Measurements from ENCODE around the gene PGM1.

PGM1 gene

DNA sequence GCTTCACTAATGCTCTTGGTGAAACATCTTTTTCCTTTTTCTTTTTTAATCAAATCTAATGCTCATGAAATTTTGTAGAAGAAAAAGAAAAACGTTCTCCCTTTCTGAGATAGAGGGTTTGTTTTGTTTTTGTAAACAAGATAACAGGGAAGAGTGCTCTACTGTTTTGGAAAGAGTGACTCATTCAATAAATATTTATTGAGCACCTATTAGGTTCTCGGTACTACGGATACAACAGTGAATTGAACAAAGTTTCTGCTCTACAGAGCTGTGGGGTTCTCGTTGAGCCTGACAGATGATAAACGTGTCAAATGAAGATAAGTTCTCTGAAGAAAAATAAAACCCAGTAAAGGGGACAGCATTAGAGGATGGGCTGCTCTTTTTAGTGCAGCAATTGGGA is 7.0 kb downstream of the PGM1 start:
- H3K9me3 ChIP-seq (ENCODE audit: control insufficient read depth in 1 of 2, low read length in 2 of 2): no peaks in the 10 kb centered on the region
- no peak overlapping the region for H3K9ac ChIP-seq (ENCODE audit: low read depth in 1 of 2, low read length in 2 of 2)
- H3K4me1 ChIP-seq (ENCODE audit: control insufficient read depth in 1 of 2, insufficient read depth in 2 of 2, low read length in 2 of 2): no peaks in the 10 kb centered on the region
- no peak overlapping the region for H3K27ac ChIP-seq (ENCODE audit: low read depth, low read length)
- no peak overlapping the region for H3K4me3 ChIP-seq (ENCODE audit: low read depth in 1 of 2, low read length in 2 of 2)
- no peaks in the 10 kb centered on the region for H3K36me3 ChIP-seq (ENCODE audit: control insufficient read depth in 1 of 2, insufficient read depth in 2 of 2, low read length in 2 of 2)
- H3K27me3 ChIP-seq (ENCODE audit: control insufficient read depth in 1 of 2, insufficient read depth in 2 of 2, low read length in 2 of 2): no peaks in the 10 kb centered on the region

DNA sequence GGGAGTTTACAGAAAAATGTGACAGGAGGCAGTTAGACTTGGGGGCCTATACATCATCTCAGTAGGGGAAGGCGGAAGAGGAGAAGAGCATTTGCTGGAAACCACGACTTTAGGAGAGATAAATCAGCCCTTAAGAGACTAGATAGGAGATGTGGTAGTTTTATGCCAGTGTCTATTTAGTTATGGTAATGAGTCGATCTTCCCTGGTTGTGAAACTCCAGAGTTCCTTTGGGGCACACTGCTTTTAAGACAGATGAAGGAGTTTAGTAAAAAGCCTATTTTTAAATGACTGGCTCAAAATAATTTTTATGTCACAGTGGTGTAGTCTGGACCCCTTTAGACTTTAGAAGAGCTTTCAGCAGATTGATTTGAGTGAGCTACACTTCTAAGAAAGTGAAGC is 7.8 kb downstream of the PGM1 start:
- Histone ChIP-seq H3K36me3 (ENCODE audit: control insufficient read depth in 1 of 2, insufficient read depth in 2 of 2, low read length in 2 of 2) (no peaks in the 10 kb centered on the region), H3K27ac (ENCODE audit: low read depth, low read length) (no peak overlapping the region), H3K4me3 (ENCODE audit: low read depth in 1 of 2, low read length in 2 of 2) (no peak overlapping the region), H3K9me3 (ENCODE audit: control insufficient read depth in 1 of 2, low read length in 2 of 2) (no peaks in the 10 kb centered on the region), H3K9ac (ENCODE audit: low read depth in 1 of 2, low read length in 2 of 2) (no peak overlapping the region), H3K4me1 (ENCODE audit: control insufficient read depth in 1 of 2, insufficient read depth in 2 of 2, low read length in 2 of 2) (no peaks in the 10 kb centered on the region), H3K27me3 (ENCODE audit: control insufficient read depth in 1 of 2, insufficient read depth in 2 of 2, low read length in 2 of 2) (no peaks in the 10 kb centered on the region)

- H3K4me1 ChIP-seq (ENCODE audit: control insufficient read depth in 1 of 2, insufficient read depth in 2 of 2, low read length in 2 of 2): no peaks in the 10 kb centered on the region
- H3K27me3 ChIP-seq (ENCODE audit: control insufficient read depth in 1 of 2, insufficient read depth in 2 of 2, low read length in 2 of 2): no peaks in the 10 kb centered on the region
- no peak overlapping the region for H3K27ac ChIP-seq (ENCODE audit: low read depth, low read length)
- H3K9ac ChIP-seq (ENCODE audit: low read depth in 1 of 2, low read length in 2 of 2): no peak overlapping the region
- H3K36me3 ChIP-seq (ENCODE audit: control insufficient read depth in 1 of 2, insufficient read depth in 2 of 2, low read length in 2 of 2): no peaks in the 10 kb centered on the region
- no peak overlapping the region for H3K4me3 ChIP-seq (ENCODE audit: low read depth in 1 of 2, low read length in 2 of 2)
- no peaks in the 10 kb centered on the region for H3K9me3 ChIP-seq (ENCODE audit: control insufficient read depth in 1 of 2, low read length in 2 of 2)
Observed at GRCh38 chr1:63601463-63601862, 8.3 kb downstream of the PGM1 start.

- Histone ChIP-seq H3K27me3 (ENCODE audit: control insufficient read depth in 1 of 2, insufficient read depth in 2 of 2, low read length in 2 of 2) (no peaks in the 10 kb centered on the region), H3K9ac (ENCODE audit: low read depth in 1 of 2, low read length in 2 of 2) (no peak overlapping the region), H3K27ac (ENCODE audit: low read depth, low read length) (no peak overlapping the region), H3K36me3 (ENCODE audit: control insufficient read depth in 1 of 2, insufficient read depth in 2 of 2, low read length in 2 of 2) (no peaks in the 10 kb centered on the region), H3K4me1 (ENCODE audit: control insufficient read depth in 1 of 2, insufficient read depth in 2 of 2, low read length in 2 of 2) (no peaks in the 10 kb centered on the region), H3K4me3 (ENCODE audit: low read depth in 1 of 2, low read length in 2 of 2) (no peak overlapping the region), H3K9me3 (ENCODE audit: control insufficient read depth in 1 of 2, low read length in 2 of 2) (no peaks in the 10 kb centered on the region)
Observed at GRCh38 chr1:63601912-63602311, 8.7 kb downstream of the PGM1 start.

GRCh38 chr1:63602629-63603028 is 9.4 kb downstream of the PGM1 start:
- no peaks in the 10 kb centered on the region for H3K27me3 ChIP-seq (ENCODE audit: control insufficient read depth in 1 of 2, insufficient read depth in 2 of 2, low read length in 2 of 2)
- H3K4me1 ChIP-seq (ENCODE audit: control insufficient read depth in 1 of 2, insufficient read depth in 2 of 2, low read length in 2 of 2): no peaks in the 10 kb centered on the region
- H3K27ac ChIP-seq (ENCODE audit: low read depth, low read length): no peak overlapping the region
- H3K36me3 ChIP-seq (ENCODE audit: control insufficient read depth in 1 of 2, insufficient read depth in 2 of 2, low read length in 2 of 2): no peaks in the 10 kb centered on the region
- no peak overlapping the region for H3K9ac ChIP-seq (ENCODE audit: low read depth in 1 of 2, low read length in 2 of 2)
- H3K4me3 ChIP-seq (ENCODE audit: low read depth in 1 of 2, low read length in 2 of 2): no peak overlapping the region
- H3K9me3 ChIP-seq (ENCODE audit: control insufficient read depth in 1 of 2, low read length in 2 of 2): no peaks in the 10 kb centered on the region

DNA sequence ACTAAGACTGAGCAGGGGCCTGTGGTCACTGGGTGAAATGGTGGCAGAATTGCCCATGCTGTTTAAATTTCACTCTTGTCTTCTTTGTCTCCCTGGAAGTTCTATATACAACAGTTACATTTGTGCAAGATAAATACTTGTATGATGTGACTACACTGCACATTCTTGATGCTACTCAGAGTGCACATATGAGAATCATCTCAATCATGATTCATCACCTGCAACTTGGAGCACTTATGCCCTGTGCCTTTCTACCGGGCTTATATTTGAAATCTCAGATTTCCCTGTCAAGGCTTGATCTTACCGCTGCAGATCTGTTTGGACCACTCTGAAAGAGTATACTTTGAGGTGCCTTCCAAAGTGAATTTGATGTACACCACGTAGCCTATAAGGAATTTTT is 10.6 kb downstream of the PGM1 start:
- no peaks in the 10 kb centered on the region for H3K36me3 ChIP-seq (ENCODE audit: control insufficient read depth in 1 of 2, insufficient read depth in 2 of 2, low read length in 2 of 2)
- no peaks in the 10 kb centered on the region for H3K9me3 ChIP-seq (ENCODE audit: control insufficient read depth in 1 of 2, low read length in 2 of 2)
- H3K27ac ChIP-seq (ENCODE audit: low read depth, low read length): no peak overlapping the region
- no peaks in the 10 kb centered on the region for H3K27me3 ChIP-seq (ENCODE audit: control insufficient read depth in 1 of 2, insufficient read depth in 2 of 2, low read length in 2 of 2)
- H3K9ac ChIP-seq (ENCODE audit: low read depth in 1 of 2, low read length in 2 of 2): no peak overlapping the region
- H3K4me1 ChIP-seq (ENCODE audit: control insufficient read depth in 1 of 2, insufficient read depth in 2 of 2, low read length in 2 of 2): no peaks in the 10 kb centered on the region
- no peak overlapping the region for H3K4me3 ChIP-seq (ENCODE audit: low read depth in 1 of 2, low read length in 2 of 2)

GRCh38 chr1:63607322-63607721 is 14.1 kb downstream of the PGM1 start:
- Histone ChIP-seq H3K9ac (ENCODE audit: low read depth in 1 of 2, low read length in 2 of 2) (no peak overlapping the region), H3K4me1 (ENCODE audit: control insufficient read depth in 1 of 2, insufficient read depth in 2 of 2, low read length in 2 of 2) (no peaks in the 10 kb centered on the region)

DNA sequence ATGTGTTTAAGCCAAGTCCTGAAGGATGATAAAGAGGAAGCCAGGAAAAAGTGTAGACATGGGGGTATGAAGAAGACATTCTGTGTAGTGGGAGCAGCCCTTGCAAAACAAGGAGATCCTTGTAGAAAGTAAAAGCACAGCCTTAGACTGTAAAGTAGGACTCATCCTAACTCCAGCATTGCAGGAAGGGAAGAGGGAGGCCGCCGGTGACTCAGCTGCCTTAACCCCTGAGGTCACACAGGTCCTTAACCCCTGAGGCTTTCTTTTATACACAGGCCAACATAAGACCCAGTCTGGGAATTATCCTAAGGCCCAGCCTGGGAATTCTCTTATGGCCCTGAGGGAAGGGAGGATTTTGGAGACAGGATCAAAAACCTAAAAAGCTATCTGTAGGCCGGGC is 18.0 kb downstream of the PGM1 start:
- no peak overlapping the region for H3K27ac ChIP-seq (ENCODE audit: low read depth, low read length)
- no peak overlapping the region for H3K9ac ChIP-seq (ENCODE audit: low read depth in 1 of 2, low read length in 2 of 2)
- H3K36me3 ChIP-seq (ENCODE audit: control insufficient read depth in 1 of 2, insufficient read depth in 2 of 2, low read length in 2 of 2): no peaks in the 10 kb centered on the region
- H3K27me3 ChIP-seq (ENCODE audit: control insufficient read depth in 1 of 2, insufficient read depth in 2 of 2, low read length in 2 of 2): no peaks in the 10 kb centered on the region
- H3K9me3 ChIP-seq (ENCODE audit: control insufficient read depth in 1 of 2, low read length in 2 of 2): no peaks in the 10 kb centered on the region
- H3K4me1 ChIP-seq (ENCODE audit: control insufficient read depth in 1 of 2, insufficient read depth in 2 of 2, low read length in 2 of 2): no peaks in the 10 kb centered on the region
- no peak overlapping the region for H3K4me3 ChIP-seq (ENCODE audit: low read depth in 1 of 2, low read length in 2 of 2)

More at GRCh38 chr1:63607322-63607721, 14.1 kb downstream of the PGM1 start:
- no peaks in the 10 kb centered on the region for H3K27me3 ChIP-seq (ENCODE audit: control insufficient read depth in 1 of 2, insufficient read depth in 2 of 2, low read length in 2 of 2)
- no peak overlapping the region for H3K27ac ChIP-seq (ENCODE audit: low read depth, low read length)
- no peak overlapping the region for H3K4me3 ChIP-seq (ENCODE audit: low read depth in 1 of 2, low read length in 2 of 2)
- H3K36me3 ChIP-seq (ENCODE audit: control insufficient read depth in 1 of 2, insufficient read depth in 2 of 2, low read length in 2 of 2): no peaks in the 10 kb centered on the region
- no peaks in the 10 kb centered on the region for H3K9me3 ChIP-seq (ENCODE audit: control insufficient read depth in 1 of 2, low read length in 2 of 2)

DNA sequence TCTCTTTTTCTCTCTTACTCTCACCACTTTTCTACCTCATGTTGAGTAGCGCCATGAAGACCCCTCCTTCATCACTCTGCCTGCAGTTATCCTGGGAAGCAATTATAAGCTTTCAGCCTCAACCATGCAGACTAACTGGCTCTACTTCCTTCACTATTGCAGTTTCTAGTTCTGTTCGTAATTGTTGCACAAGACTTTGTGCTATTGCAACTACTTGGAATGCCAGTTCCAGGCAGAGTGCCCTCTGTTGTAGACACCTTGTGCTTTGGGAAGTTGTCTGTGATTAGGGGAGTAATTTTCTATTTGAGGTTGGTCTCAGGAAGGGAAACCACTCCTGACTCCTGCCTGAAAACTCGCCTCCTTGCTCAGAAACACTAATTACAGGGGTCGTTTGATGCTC is 19.4 kb downstream of the PGM1 start:
- Histone ChIP-seq H3K27me3 (ENCODE audit: control insufficient read depth in 1 of 2, insufficient read depth in 2 of 2, low read length in 2 of 2) (no peaks in the 10 kb centered on the region), H3K27ac (ENCODE audit: low read depth, low read length) (no peak overlapping the region), H3K9me3 (ENCODE audit: control insufficient read depth in 1 of 2, low read length in 2 of 2) (no peaks in the 10 kb centered on the region), H3K4me1 (ENCODE audit: control insufficient read depth in 1 of 2, insufficient read depth in 2 of 2, low read length in 2 of 2) (no peaks in the 10 kb centered on the region), H3K36me3 (ENCODE audit: control insufficient read depth in 1 of 2, insufficient read depth in 2 of 2, low read length in 2 of 2) (peaks cover 0 to 7% of the 10 kb centered on the region in 2 donors), H3K9ac (ENCODE audit: low read depth in 1 of 2, low read length in 2 of 2) (no peak overlapping the region), H3K4me3 (ENCODE audit: low read depth in 1 of 2, low read length in 2 of 2) (no peak overlapping the region)

DNA sequence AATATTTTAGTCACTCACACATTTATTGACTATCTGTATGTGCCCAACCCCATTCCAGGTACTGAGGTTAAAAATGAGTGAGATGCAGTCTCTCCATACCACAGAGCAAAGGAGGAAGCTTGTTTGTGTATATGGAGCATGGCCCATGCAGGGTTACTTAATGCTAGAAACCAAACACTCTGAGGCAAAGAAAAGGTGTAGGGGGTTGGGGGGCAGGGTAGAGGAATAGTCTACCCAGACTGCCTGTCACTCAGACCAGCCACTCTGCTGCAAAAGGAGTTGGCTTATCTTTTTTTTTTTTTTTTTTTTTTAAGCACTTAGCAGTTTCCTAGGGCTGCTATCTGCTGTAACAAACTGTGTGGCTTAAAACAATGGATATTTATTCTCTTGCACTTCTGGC is 19.8 kb downstream of the PGM1 start:
- no peak overlapping the region for H3K9ac ChIP-seq (ENCODE audit: low read depth in 1 of 2, low read length in 2 of 2)
- no peaks in the 10 kb centered on the region for H3K27me3 ChIP-seq (ENCODE audit: control insufficient read depth in 1 of 2, insufficient read depth in 2 of 2, low read length in 2 of 2)
- H3K9me3 ChIP-seq (ENCODE audit: control insufficient read depth in 1 of 2, low read length in 2 of 2): no peaks in the 10 kb centered on the region
- H3K4me3 ChIP-seq (ENCODE audit: low read depth in 1 of 2, low read length in 2 of 2): no peak overlapping the region
- peaks cover 0 to 7% of the 10 kb centered on the region in 2 donors for H3K36me3 ChIP-seq (ENCODE audit: control insufficient read depth in 1 of 2, insufficient read depth in 2 of 2, low read length in 2 of 2)
- H3K27ac ChIP-seq (ENCODE audit: low read depth, low read length): no peak overlapping the region
- no peaks in the 10 kb centered on the region for H3K4me1 ChIP-seq (ENCODE audit: control insufficient read depth in 1 of 2, insufficient read depth in 2 of 2, low read length in 2 of 2)

DNA sequence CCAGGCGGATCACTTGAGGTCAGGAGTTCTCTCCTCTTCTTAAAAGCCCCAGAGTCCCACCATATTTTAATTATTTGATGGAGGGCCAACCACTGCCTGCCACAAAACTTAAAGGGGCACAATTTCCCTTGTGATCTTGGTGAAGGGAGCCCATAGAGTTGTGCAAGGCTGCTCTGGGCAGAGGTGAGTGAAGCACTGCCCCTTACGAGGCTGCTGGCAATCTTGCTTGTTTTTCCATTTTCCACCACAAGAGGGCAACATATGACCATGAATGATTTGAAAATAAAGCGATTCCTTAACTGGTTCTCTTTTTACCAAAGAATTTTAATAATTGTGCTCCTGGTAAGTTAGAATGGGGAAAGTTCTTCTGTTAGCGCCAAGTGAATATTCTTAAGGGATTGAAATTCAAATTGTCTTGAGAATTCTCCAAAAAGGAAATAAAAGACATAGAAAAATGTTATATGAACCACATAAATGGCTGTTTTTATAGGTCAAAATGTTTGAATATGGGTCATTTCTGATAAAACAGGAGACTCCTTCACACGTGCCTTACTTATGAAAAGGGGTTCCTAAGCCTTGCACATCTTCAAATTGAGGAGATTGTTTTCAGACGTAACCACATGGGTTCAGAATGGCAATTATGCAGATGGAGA is 22.7 kb downstream of the PGM1 start:
- Histone ChIP-seq H3K4me1 (ENCODE audit: control insufficient read depth in 1 of 2, insufficient read depth in 2 of 2, low read length in 2 of 2) (no peaks in the 10 kb centered on the region), H3K27ac (ENCODE audit: low read depth, low read length) (no peak overlapping the region), H3K27me3 (ENCODE audit: control insufficient read depth in 1 of 2, insufficient read depth in 2 of 2, low read length in 2 of 2) (no peaks in the 10 kb centered on the region), H3K36me3 (ENCODE audit: control insufficient read depth in 1 of 2, insufficient read depth in 2 of 2, low read length in 2 of 2) (peaks cover 0 to 7% of the 10 kb centered on the region in 2 donors), H3K9ac (ENCODE audit: low read depth in 1 of 2, low read length in 2 of 2) (no peak overlapping the region), H3K4me3 (ENCODE audit: low read depth in 1 of 2, low read length in 2 of 2) (no peak overlapping the region), H3K9me3 (ENCODE audit: control insufficient read depth in 1 of 2, low read length in 2 of 2) (no peaks in the 10 kb centered on the region)

Measured in duodenal mucosa (tissue), 2 donors.